HG02588 (cell line): Measurements from ENCODE around the gene HOXD8.
A peak's percentile ranks its signal among the peaks of the same experiment; 100 is the strongest.

ENCODE experiments used
- ATAC-seq: cut with Tn5 transposase; IDR thresholded peaks from one replicate; pipeline ENCODE4 v1.9.1; 2021; ENCODE audit warnings: mild to moderate bottlenecking, moderate library complexity; ENCODE audit not compliant: unreplicated experiment

The HOXD8 gene

GRCh38 chr2:176114930-176115625 lies 14.4 kb upstream of the HOXD8 start:
- ATAC-seq, result no peak

- no peak for ATAC-seq
Observed at GRCh38 chr2:176115883-176116813, 13.4 kb upstream of the HOXD8 start, which contains the start of gene HOXD10. Gene HOXD10 (plus strand): TSS chr2:176116778. CDS start chr2:176116834, 56 bp downstream.

GRCh38 chr2:176117162-176117822 lies 12.2 kb upstream of the HOXD8 start:
- ATAC-seq, result no peak

GRCh38 chr2:176117823-176118371 lies 11.6 kb upstream of the HOXD8 start:
- no peak for ATAC-seq

- peak; percentile 54 for ATAC-seq
Observed at GRCh38 chr2:176118601-176119339, 10.7 kb upstream of the HOXD8 start.

GRCh38 chr2:176120364-176121189 lies 8.9 kb upstream of the HOXD8 start:
- ATAC-seq, result no peak

- no peak for ATAC-seq
Observed at GRCh38 chr2:176121190-176122051, 8.1 kb upstream of the HOXD8 start.

- no peak for ATAC-seq
Observed at GRCh38 chr2:176122052-176122682, 7.3 kb upstream of the HOXD8 start.

- no peak for ATAC-seq
Observed at GRCh38 chr2:176122683-176123410, 6.7 kb upstream of the HOXD8 start, which contains the start of gene HOXD9. Gene HOXD9 (plus strand): TSS chr2:176122719. CDS start chr2:176122769, 50 bp downstream.

- no peak for ATAC-seq
Observed at GRCh38 chr2:176123411-176124109, 5.9 kb upstream of the HOXD8 start.

- ATAC-seq, result no peak
Observed at GRCh38 chr2:176124110-176124946, 5.2 kb upstream of the HOXD8 start.

- no peak for ATAC-seq
Observed at GRCh38 chr2:176124947-176125771, 4.3 kb upstream of the HOXD8 start.

GRCh38 chr2:176125772-176126054 lies 3.8 kb upstream of the HOXD8 start:
- ATAC-seq, result no peak

GRCh38 chr2:176126929-176127773 lies 2.4 kb upstream of the HOXD8 start:
- ATAC-seq, result no peak

GRCh38 chr2:176127774-176128072 lies 1.8 kb upstream of the HOXD8 start:
- ATAC-seq, result no peak
